ENCODE results near the gene COX14.

COX14 gene

GRCh38 chr12:50085615-50086072, 26.4 kb upstream of the COX14 start:
- no peak for DNase-seq

DNA sequence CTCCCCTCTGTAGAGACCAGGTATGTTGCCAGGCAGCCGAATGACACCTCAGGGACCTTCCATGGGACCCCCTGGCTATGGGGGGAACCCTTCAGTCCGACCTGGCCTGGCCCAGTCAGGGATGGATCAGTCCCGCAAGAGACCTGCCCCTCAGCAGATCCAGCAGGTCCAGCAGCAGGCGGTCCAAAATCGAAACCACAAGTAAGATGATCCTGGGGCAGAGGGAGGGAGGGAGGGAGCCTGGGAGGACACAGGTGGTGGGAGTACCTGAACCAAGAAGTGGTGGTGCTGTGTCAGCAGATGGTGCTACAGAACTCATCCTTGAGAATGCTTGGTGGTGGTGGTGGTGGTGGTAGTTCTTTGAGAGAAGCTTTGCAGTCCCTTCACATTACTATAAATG, 25.9 kb upstream of the COX14 start:
- DNase-seq: no peak

DNA sequence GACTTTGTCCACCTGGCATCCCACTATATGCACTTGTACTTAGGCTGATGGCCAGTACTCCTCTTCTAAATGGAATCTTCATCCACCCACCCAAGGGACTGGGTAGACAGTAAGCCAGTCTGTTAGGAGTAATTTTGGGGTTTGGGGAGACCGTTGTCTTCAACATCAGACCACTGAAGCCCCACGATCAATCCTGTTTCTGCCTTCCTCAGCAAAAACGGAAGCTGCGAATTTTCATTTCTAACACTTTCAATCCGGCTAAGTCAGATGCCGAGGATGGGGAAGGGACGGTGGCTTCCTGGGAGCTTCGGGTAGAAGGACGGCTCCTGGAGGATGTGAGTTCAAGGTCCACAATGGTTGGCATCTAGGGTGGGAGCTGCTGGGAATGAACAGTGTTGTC, 24.9 kb upstream of the COX14 start:
- DNase-seq: no peak

GRCh38 chr12:50087995-50088394, 24.0 kb upstream of the COX14 start:
- DNase-seq: no peak

DNA sequence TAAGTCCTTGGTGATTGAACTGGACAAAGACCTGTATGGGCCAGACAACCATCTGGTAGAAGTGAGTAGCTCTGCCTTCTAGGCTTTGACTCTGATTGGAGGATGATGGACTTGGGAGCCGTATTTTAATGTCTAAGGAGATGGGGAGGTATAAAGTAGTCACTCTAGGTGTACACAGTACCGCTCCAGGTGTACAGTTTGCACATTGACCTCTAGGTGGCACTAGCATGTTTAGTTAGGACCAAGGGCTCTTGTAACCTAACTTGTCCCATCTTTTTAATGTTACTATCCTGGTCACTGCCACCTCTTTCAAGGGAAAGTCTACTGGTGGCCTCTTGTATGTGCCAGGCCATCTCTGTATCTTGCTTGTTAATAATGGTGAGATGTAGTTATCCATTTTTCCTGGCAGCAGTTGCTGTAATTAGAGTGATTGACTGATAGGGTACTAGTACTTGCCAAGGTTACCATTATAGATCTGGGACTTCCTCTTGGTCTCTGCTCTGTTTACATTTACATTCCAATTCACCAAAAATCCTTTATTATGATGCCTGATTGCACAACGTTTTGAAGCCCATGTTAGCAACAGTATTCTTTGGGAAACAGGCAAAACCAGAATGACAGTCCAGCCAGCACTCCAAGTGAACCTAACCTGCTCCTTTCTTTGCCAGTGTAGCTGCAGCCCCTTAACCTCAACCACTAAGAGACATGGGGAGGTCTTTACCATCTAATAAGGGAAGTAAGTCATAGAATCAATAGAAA, 23.3 kb upstream of the COX14 start:
- DNase-seq: peak; percentile 52 to 75

- no peak for DNase-seq
These were observed 22.3 kb upstream of the COX14 start for GRCh38 chr12:50089730-50090129.

- DNase-seq: no peak
These were observed 21.6 kb upstream of the COX14 start for GRCh38 chr12:50090391-50090790.

DNA sequence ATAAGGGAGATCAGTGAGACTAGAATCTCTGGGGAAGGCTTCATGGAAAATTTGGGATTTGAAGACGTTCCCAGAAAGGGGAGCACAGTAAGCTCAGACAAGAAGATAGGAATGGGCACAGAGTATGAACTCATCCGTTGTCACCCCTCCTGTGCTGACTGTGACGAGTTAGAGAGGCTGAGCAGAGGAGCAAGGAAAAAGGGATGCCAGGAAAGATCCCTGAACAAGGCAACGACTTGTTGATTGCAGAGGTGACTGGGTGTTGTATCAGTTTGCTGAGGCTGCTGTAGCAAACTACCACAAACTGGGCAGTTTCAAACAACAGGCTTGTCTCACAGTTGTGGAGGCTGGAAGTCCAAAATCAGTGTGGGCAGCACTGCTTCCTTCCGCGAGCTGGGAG, 14.1 kb upstream of the COX14 start:
- DNase-seq: no peak

DNA sequence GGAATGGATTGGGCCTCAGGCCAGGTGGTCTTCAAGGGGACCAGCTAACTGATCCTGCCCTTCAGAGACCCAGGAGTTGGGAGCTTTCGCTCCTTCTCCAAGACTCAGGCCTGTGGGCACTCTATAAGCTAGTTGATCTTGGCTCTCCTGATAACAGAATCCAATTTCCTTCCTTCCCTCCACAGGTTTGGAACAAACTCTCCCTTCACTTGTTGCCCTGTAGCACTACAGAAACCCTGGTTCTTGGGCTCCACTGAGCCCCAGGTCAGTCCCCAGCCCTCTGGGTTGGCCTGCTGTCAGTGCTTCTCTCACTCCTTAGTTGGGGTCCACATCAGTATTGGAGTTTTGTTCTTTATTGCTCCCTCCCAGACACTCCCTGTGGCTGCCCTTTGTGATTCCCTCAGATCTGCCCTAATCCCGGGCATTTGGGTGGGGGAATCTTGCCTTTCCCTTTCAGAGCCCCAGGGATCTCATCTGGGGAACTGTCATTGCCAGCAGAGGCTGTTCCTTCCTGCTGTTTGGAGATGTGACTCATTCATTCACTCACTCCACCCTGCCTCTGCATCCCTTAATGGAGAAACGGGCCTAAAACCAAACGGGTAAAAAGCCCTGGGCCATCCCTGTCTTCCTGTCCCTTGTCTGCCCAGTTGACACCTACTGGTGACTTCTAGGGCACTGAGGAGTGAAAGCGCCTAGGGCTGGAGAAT, 12.6 kb upstream of the COX14 start:
- DNase-seq: no peak

DNA sequence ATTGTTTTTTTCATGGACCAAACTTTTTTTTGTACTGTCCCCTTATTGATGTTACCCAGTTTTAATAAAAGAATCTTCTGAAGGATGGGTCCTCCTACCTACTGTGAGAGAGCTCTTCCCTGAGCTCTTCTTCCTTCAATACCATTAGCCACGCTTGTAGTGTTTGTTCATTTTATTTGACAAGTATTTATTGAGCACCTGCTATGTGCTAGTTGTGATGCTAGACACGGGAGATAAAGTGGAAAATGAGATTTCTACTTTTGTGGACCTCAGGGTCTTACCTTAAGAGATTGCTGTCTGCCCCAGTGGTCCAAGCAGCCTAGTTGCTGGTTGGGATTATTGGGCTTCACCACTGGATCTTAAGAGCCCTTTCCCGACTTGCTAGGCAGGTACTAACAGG, 11.5 kb upstream of the COX14 start:
- no peak for DNase-seq

DNA sequence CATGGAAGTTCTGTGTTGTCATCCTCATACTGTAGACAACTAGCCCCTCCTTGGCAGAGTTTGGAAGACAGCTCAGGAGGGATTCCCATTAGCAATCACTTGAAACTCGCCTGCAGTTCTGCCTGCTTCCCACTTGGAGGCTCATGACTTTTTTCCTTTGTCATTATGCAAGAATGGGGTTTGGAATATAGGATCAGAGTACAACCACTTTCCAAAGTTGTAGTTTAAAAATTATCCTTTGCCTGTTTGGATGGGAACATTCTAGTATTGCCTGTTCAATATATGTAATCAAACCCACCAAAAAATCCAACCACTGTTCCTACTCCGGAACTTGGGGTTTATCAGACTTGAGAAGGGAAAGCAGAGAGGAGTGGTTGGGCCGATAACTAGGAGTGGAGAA, 10.4 kb upstream of the COX14 start:
- DNase-seq: no peak

DNA sequence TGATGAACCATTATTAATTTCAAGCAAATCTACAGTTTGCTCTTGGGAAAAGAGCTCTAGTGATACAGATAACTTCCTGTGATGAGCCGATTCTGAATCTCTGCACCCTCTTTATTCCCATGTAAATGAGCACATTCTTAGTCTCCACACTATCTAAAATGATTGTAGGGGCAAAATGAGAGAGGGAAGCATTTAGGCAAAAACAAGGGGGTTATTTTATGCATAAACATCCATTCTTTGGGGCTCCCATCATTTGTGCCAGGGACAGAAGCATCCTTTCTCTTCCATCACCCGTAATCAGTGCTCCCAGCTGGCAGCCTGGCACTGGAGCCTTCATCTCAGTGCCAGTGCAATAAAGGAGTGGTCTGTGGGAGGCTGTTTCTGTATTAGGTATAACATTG, 9.9 kb upstream of the COX14 start:
- no peak for DNase-seq

DNA sequence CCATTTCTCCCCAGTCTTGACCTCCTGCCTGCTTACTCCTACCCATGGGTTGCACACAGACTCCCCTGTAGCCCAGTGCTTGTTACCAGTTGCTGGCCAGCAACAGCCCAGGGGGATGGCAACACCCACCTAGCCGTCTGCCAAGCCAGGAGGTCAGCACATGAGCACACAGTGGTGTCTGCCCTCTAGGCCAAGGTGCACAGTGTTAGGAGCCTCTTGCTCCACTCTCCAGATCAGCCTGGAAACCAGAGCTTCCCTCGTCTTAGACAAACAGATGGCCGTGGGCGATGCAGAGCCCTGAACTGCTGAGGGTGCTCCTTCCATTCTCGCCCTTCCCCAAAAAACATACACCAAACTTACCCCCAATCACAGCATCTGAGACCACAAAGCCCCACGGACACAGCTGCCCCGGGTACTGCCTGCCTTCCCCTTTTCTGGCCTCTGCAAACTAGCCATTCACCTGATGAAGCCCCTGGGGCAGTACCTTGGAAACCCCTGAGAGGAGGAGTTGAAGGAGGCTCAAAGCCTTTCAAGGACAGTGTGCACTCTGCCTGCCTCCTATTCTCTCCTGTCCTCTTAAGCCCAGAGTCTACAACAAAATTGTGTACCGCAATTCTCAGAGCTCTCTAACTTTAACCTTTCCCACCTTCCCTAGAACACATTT, 9.3 kb upstream of the COX14 start:
- no peak for DNase-seq

DNA sequence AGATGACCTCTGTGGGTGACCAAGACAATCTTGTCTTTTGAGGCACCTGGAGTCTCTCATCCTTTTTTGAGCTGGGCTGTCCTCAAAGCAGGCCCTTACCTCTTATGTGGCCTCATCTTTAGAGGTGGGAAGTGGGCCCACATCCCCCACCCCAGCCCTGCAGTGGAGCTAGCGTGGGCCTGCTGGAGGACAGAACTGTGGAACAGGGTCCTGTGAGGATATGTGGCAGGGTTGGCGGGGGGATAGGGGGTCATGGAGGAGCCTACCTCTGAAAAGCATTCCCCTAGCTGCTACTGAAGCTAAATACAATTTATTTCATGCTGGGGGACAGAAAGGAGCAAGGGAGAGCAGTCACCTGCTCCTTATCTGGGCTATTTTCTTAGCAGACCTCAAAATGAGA, 8.7 kb upstream of the COX14 start:
- no peak for DNase-seq

DNA sequence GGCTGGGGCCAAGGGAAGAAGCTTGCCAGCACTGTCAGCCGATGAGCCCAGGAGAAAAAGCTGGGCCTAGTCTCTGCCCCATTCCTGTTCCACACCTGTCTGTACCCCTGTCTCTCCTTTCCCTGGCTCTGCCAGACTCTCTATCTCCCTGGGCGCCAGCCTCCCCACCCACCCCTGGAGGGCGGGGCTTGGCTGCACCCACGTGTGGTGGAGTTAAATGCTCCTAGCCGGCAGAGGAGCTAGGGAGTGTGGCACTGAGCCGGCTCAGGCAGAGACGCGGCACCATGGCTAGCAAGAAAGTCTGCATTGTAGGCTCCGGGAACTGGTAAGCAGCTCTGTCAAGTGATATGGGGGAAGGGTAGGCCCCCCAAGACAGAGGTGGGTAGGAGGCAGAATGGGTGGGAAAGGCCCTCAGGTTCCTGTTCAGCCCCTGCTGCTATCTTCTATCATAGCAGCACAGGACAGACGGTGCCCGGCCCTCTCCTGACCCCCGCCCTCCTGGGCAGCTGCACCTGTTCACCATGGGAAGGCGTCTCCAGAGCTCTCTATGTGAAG, 8.2 kb upstream of the COX14 start, which contains the start of gene GPD1:
TSS of gene GPD1 (plus strand) at position 242 of the 555 bp plus-strand sequence. CDS start at position 285, 43 bp downstream.
- DNase-seq: no peak

- no peak for DNase-seq
These were observed 7.3 kb upstream of the COX14 start for GRCh38 chr12:50104417-50105366.

GRCh38 chr12:50105913-50106450, 6.1 kb upstream of the COX14 start:
- DNase-seq: no peak

GRCh38 chr12:50106907-50107306, 5.1 kb upstream of the COX14 start:
- DNase-seq: no peak

DNA sequence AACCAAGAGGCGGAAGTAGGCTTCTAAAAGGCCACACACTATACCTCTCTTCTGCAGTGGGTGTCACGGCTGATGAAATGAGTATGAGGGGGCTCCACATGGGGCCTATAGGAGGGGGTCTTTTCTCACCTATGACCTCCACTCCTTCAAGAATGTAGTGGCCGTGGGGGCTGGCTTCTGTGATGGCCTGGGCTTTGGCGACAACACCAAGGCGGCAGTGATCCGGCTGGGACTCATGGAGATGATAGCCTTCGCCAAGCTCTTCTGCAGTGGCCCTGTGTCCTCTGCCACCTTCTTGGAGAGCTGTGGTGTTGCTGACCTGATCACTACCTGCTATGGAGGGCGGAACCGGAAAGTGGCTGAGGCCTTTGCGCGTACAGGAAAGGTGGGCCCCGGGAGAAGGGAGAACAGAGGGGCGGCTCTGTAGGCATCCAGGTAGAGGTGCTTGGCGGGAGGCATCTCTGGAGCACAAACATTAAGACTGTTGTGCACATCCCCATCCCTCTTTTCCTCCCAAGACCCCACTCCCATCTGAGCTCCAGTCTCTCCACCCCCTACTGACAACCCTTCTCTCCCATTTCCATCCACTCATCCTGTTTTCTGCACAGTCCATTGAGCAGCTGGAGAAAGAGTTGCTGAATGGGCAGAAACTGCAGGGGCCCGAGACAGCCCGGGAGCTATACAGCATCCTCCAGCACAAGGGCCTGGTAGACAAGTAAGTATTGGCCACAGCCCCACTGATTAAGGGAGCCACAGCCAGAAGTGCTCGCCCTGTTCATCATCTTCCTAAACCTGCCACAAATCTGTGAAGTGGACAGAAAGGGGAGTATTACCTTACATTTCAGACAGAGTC, 4.4 kb upstream of the COX14 start:
- DNase-seq: no peak

GRCh38 chr12:50109319-50109718, 2.7 kb upstream of the COX14 start:
- no peak for DNase-seq

GRCh38 chr12:50110127-50110761, 1.8 kb upstream of the COX14 start:
- no peak for DNase-seq

Data from CD4-positive, alpha-beta T cell treated with Interferon alpha-2 for 1 hour (primary cell).